AG04450 (cell line): ENCODE measurements around the gene ASNS. TPM values are rescaled to one million over a fixed set of nuclear protein-coding genes. Genes with fewer than 3 reads are reported as not detected.

Experiments
- CTCF ChIA-PET: fragments of 300-600, 350-600 bp; formaldehyde crosslinking; extraction: SDS; loops from one replicate; lab custom pipeline; 2022; ENCODE audit warnings: antibody characterized with exemption, inconsistent platforms; lab: Charles Lee
- POLR2A ChIA-PET: fragments of 350-600 bp; formaldehyde crosslinking; extraction: SDS; loops from one replicate; lab custom pipeline; 2021; ENCODE audit warnings: antibody characterized with exemption, inconsistent platforms; lab: Yijun Ruan, JAX
- DNase-seq: peaks from one replicate; pipeline ENCODE4 v3.0.0-alpha.2; 2011; ENCODE audit warnings: low read depth, low spot score
- H3K27ac ChIP-seq: one replicate; pipeline ENCODE4 v1.5.1; 2012; ENCODE audit warnings: low read depth, low read length, control low read depth
- H3K27me3 ChIP-seq: one replicate; pipeline ENCODE4 v1.6.0; 2012; ENCODE audit warnings: low read length; ENCODE audit not compliant: control insufficient read depth, insufficient read depth
- H3K4me3 ChIP-seq: 2 replicates; pipeline ENCODE4 v1.5.1; 2011; ENCODE audit warnings: mild to moderate bottlenecking, low read depth, low read length, control low read depth
- H3K9me3 ChIP-seq: 2 replicates; pipeline ENCODE4 v1.5.1; 2012; ENCODE audit warnings: low read length; ENCODE audit not compliant: control insufficient read depth, insufficient read depth
- CTCF ChIP-seq: IDR thresholded peaks from 2 replicates; pipeline ENCODE4 v1.5.1; 2011; ENCODE audit warnings: low read depth, low read length, control low read depth, inconsistent platforms
- polyA plus RNA-seq: library from polyadenylated mRNA; depleted of rRNA; stranded (reverse); fragments of >200 nt; gene quantifications from 2 replicates; pipeline ENCODE4 v1.2.3, GENCODE V29; 2011; rRNA removed
- small RNA-seq: library from RNA; depleted of rRNA; stranded (forward); fragments of <200 nt; gene quantifications from one replicate; pipeline ENCODE3, GENCODE V24; 2012; ENCODE audit warnings: low read depth; ENCODE audit not compliant: insufficient read length

ASNS gene
- polyA plus RNA-seq, 1 experiment = 117 TPM

- TF ChIP-seq CTCF = no peak
- no peak overlapping the region for H3K4me3 ChIP-seq
- no peak overlapping the region for H3K27ac ChIP-seq
- peaks cover 8% of the 10 kb centered on the region; the same call in 1 of the 2 replicates for H3K9me3 ChIP-seq
- no peak for DNase-seq
- ChIA-PET POLR2A (no interaction called here), CTCF (interaction anchor here (1.0 to 1.6 kb wide), 2 partner anchors 697 to 738 kb away, joined by 3 to 4 read pairs; no protein-coding TSS in a partner anchor)
- no peaks in the 10 kb centered on the region for H3K27me3 ChIP-seq
Measured at GRCh38 chr7:97842006-97842405, 30.2 kb downstream of the ASNS start.

- CTCF ChIA-PET = interaction anchor here (0.6 to 4.7 kb wide), 25 partner anchors 10 to 1919 kb away, joined by 3 to 50 read pairs (median 4); partner anchors contain the start of gene SDHAF3
- Histone ChIP-seq H3K27me3 (peaks cover 4% of the 10 kb centered on the region), H3K27ac (no peak overlapping the region), H3K4me3 (no peak overlapping the region), H3K9me3 (no peaks in the 10 kb centered on the region)
- DNase-seq = peak; percentile 29
- POLR2A ChIA-PET = no interaction called here
- TF ChIP-seq CTCF = peak; percentile 70
Measured at GRCh38 chr7:97835296-97836138, 36.7 kb downstream of the ASNS start.

GRCh38 chr7:97819161-97819560 lies 53.0 kb downstream of the ASNS start:
- Histone ChIP-seq H3K27me3 (no peaks in the 10 kb centered on the region), H3K4me3 (no peak overlapping the region), H3K9me3 (no peaks in the 10 kb centered on the region), H3K27ac (no peak overlapping the region)
- ChIA-PET POLR2A (no interaction called here), CTCF (interaction anchor here (1.1 to 1.3 kb wide), 2 partner anchors 16 to 27 kb away, joined by 3 read pairs; no protein-coding TSS in a partner anchor)
- TF ChIP-seq CTCF = no peak
- DNase-seq = no peak

GRCh38 chr7:97818066-97818663 lies 54.0 kb downstream of the ASNS start:
- CTCF ChIA-PET = interaction anchor here (0.6 to 1.3 kb wide), 4 partner anchors 17 to 712 kb away, joined by 3 to 5 read pairs (median 3); no protein-coding TSS in a partner anchor
- DNase-seq = no peak
- H3K27ac ChIP-seq = no peak overlapping the region
- no peaks in the 10 kb centered on the region for H3K9me3 ChIP-seq
- POLR2A ChIA-PET = no interaction called here
- TF ChIP-seq CTCF = no peak
- H3K27me3 ChIP-seq = no peaks in the 10 kb centered on the region
- H3K4me3 ChIP-seq = no peak overlapping the region

Small RNA genes within 50 kb of the gene (small RNA-seq; reads per million reads assigned to genes)
- gene AC005326.1 = not detected
- gene AC079781.2 = not detected
- gene SNRPCP9 = not detected

Other genes starting within 250 kb of the ASNS start
- not detected in 2 replicates for gene TAC1, start 140.3 kb downstream of the ASNS start, polyA plus RNA-seq
- gene OCM2, start 117.8 kb upstream of the ASNS start, polyA plus RNA-seq = not detected in 2 replicates
- 3.7 TPM in 2 replicates for gene LMTK2, start 234.5 kb upstream of the ASNS start, polyA plus RNA-seq